ACC112 (cell line): ENCODE data around the gene APPBP2.
A peak's percentile ranks its signal among the peaks of the same experiment; 100 is the strongest.

ENCODE experiments used
- H2AFZ ChIP-seq: fragments of 200-600 bp; sonication (generic); one replicate; pipeline ENCODE4 v1.6.0; 2017; ENCODE audit warnings: antibody characterized with exemption, low read length; ENCODE audit not compliant: unreplicated experiment
- H3K27ac ChIP-seq: fragments of 200-600 bp; sonication (generic); 2 replicates; pipeline ENCODE4 v1.5.1; 2014; ENCODE audit warnings: low read depth, mild to moderate bottlenecking, antibody characterized with exemption, low read length, moderate library complexity
- H3K27me3 ChIP-seq: fragments of 200-600 bp; sonication (generic); 2 replicates; pipeline ENCODE4 v1.6.1; 2014; ENCODE audit warnings: mild to moderate bottlenecking, antibody characterized with exemption, low read length, moderate library complexity, mixed read lengths; ENCODE audit not compliant: insufficient read depth
- H3K36me3 ChIP-seq: fragments of 200-600 bp; sonication (generic); 2 replicates; pipeline ENCODE4 v1.6.1; 2016; ENCODE audit warnings: mild to moderate bottlenecking, antibody characterized with exemption, low read length, moderate library complexity, mixed read lengths; ENCODE audit not compliant: insufficient read depth
- H3K4me1 ChIP-seq: fragments of 200-600 bp; sonication (generic); one replicate; pipeline ENCODE4 v1.6.1; 2016; ENCODE audit warnings: low read length, mixed read lengths; ENCODE audit not compliant: insufficient read depth, unreplicated experiment, control insufficient read depth
- H3K4me3 ChIP-seq: fragments of 200-600 bp; sonication (generic); 2 replicates; pipeline ENCODE4 v1.5.1; 2014; ENCODE audit warnings: mild to moderate bottlenecking, low read depth, low read length
- H3K79me2 ChIP-seq: fragments of 200-600 bp; sonication (generic); one replicate; pipeline ENCODE4 v1.6.0; 2016; ENCODE audit warnings: low read length; ENCODE audit not compliant: control insufficient read depth, unreplicated experiment, insufficient read depth

The APPBP2 gene

DNA sequence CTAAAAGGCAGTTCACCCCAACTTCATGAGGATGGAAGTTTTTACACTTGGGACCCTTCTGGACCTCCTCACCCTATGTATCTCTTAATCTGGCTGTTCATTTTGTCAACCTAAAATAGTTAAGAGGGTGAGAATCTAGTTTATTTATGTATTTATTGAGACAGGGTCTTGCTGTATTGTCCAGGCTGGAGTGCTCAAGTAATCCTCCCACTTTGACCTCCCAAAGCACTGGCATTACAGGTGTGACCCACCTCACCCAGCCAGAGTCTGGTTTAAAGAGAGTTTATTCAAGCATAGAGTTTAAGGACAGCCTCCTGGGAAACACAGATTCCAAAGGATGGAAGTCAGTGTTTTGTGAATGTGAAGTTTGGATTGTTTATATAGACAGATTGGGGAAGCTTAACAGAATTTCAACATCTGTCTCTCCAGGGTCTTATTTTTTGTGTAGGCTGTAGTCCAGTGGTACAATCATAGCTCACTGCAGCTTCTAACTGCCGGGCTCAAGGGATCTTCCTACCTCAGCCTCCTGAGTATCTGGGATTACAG, 8.0 kb upstream of the APPBP2 start:
- Histone ChIP-seq H3K79me2 (no peaks in the 10 kb centered on the region), H3K4me3 (no peak overlapping the region), H2AFZ (no peak overlapping the region), H3K27me3 (no peaks in the 10 kb centered on the region), H3K36me3 (no peaks in the 10 kb centered on the region), H3K4me1 (no peaks in the 10 kb centered on the region), H3K27ac (no peak overlapping the region)

DNA sequence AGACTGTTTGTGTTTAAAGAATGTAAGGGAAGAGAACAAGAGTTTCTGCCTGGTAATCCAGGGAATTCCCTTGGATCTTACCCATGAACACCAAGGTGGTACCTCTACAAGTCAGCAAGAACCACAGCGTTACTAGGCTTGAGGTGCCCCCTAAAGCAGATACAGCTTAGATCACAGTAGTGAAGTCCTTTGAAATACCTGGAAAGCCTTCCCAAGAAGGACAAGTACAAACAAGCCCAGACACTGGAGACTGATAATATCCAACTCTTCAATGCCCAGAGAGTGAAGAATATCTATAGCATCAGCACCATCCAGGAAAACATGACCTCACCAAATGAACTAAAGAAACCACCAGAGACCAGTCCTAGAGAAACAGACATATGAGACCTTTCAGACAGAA, 3.8 kb upstream of the APPBP2 start:
- Histone ChIP-seq H3K79me2 (peaks cover 18% of the 10 kb centered on the region), H3K4me3 (no peak overlapping the region), H3K36me3 (no peaks in the 10 kb centered on the region; the same call in 1 of the 2 replicates), H3K4me1 (no peaks in the 10 kb centered on the region), H3K27ac (no peak overlapping the region), H3K27me3 (no peaks in the 10 kb centered on the region), H2AFZ (no peak overlapping the region)

GRCh38 chr17:60528828-60529227, 2.8 kb upstream of the APPBP2 start:
- Histone ChIP-seq H3K27me3 (no peaks in the 10 kb centered on the region), H3K4me1 (peaks cover 3% of the 10 kb centered on the region), H2AFZ (no peak overlapping the region), H3K36me3 (no peaks in the 10 kb centered on the region; the same call in 1 of the 2 replicates), H3K27ac (no peak overlapping the region), H3K4me3 (no peak overlapping the region), H3K79me2 (peaks cover 28% of the 10 kb centered on the region)

GRCh38 chr17:60527701-60528100, 1.7 kb upstream of the APPBP2 start:
- Histone ChIP-seq H3K79me2 (peaks cover 39% of the 10 kb centered on the region), H3K4me3 (no peak overlapping the region), H3K36me3 (no peaks in the 10 kb centered on the region; the same call in 1 of the 2 replicates), H3K4me1 (peaks cover 12% of the 10 kb centered on the region), H2AFZ (no peak overlapping the region), H3K27ac (no peak overlapping the region), H3K27me3 (no peaks in the 10 kb centered on the region)

GRCh38 chr17:60526726-60527125, 684 bp upstream of the APPBP2 start:
- peak overlapping the region; percentile 91; the same call in 1 of the 2 replicates for H3K27ac ChIP-seq
- no peaks in the 10 kb centered on the region for H3K27me3 ChIP-seq
- H2AFZ ChIP-seq: peak overlapping the region; percentile 84
- peaks cover 12% of the 10 kb centered on the region for H3K4me1 ChIP-seq
- H3K36me3 ChIP-seq: no peaks in the 10 kb centered on the region; the same call in 1 of the 2 replicates
- peak overlapping the region; percentile 95 for H3K4me3 ChIP-seq
- peaks cover 49% of the 10 kb centered on the region for H3K79me2 ChIP-seq

DNA sequence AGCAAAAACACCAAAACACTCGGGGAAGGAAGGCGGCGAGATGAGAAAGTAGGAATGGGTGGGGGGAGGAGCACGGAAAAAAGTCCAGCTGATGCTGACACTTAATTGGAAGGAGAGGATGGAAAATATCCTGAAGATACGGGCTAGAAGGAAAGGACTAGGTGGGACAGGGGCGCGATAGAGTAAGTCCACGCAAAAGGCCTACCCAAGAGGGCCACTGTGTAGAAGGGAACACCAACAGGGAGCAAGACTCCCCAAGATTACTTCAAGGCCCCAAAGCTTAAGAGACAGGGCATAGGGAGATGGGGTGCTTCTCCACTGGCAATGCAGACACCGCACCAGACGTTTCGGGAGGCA, 736 bp downstream of the APPBP2 start:
- Histone ChIP-seq H3K27me3 (no peaks in the 10 kb centered on the region), H3K36me3 (no peaks in the 10 kb centered on the region; the same call in 1 of the 2 replicates), H3K79me2 (peaks cover 62% of the 10 kb centered on the region), H3K4me3 (peak overlapping the region; percentile 95), H3K27ac (peak overlapping the region; percentile 91), H2AFZ (peak overlapping the region; percentile 71), H3K4me1 (peaks cover 12% of the 10 kb centered on the region)

- peaks cover 3% of the 10 kb centered on the region for H3K36me3 ChIP-seq
These were observed 1.3 kb downstream of the APPBP2 start for GRCh38 chr17:60524463-60525327.

DNA sequence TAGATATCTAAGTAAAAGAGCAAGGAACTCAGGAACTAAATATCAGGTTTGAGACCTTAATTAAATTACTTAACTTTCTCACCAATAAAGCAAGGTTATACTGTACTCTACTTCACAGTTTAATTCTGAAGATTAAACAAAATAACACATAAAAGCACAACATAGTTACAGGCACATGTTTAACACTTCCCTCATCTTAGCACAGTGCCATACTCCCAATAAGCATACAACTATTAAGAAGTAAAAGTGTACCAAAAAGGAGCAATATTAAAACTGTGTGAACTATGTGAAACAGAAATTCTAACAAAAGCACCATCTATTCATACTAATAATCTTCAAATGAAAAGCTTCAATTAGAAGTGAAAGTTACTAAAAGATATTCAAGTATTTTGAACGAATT, 2.2 kb downstream of the APPBP2 start:
- Histone ChIP-seq H2AFZ (no peak overlapping the region), H3K4me3 (peak overlapping the region; percentile 95), H3K36me3 (peaks cover 3% of the 10 kb centered on the region), H3K79me2 (peaks cover 70% of the 10 kb centered on the region), H3K27me3 (no peaks in the 10 kb centered on the region), H3K27ac (no peak overlapping the region), H3K4me1 (peaks cover 12% of the 10 kb centered on the region)

More at GRCh38 chr17:60524463-60525327, 1.3 kb downstream of the APPBP2 start:
- peaks cover 12% of the 10 kb centered on the region for H3K4me1 ChIP-seq
- peak overlapping the region; percentile 95 for H3K4me3 ChIP-seq
- H3K79me2 ChIP-seq: peaks cover 65% of the 10 kb centered on the region
- H2AFZ ChIP-seq: no peak overlapping the region
- H3K27ac ChIP-seq: peak overlapping the region; percentile 91
- no peaks in the 10 kb centered on the region for H3K27me3 ChIP-seq

- Histone ChIP-seq H3K4me3 (peak overlapping the region; percentile 17; the same call in 1 of the 2 replicates), H3K27ac (no peak overlapping the region), H2AFZ (no peak overlapping the region), H3K79me2 (peaks cover 75% of the 10 kb centered on the region), H3K4me1 (peaks cover 12% of the 10 kb centered on the region), H3K27me3 (no peaks in the 10 kb centered on the region), H3K36me3 (peaks cover 3% of the 10 kb centered on the region)
These were observed 3.0 kb downstream of the APPBP2 start for GRCh38 chr17:60522889-60523626.

- H3K4me3 ChIP-seq: no peak overlapping the region
- peaks cover 85% of the 10 kb centered on the region for H3K79me2 ChIP-seq
- no peak overlapping the region for H3K27ac ChIP-seq
- H3K27me3 ChIP-seq: no peaks in the 10 kb centered on the region
- peaks cover 12% of the 10 kb centered on the region for H3K4me1 ChIP-seq
- H3K36me3 ChIP-seq: peaks cover 3% of the 10 kb centered on the region; the same call in 1 of the 2 replicates
- no peak overlapping the region for H2AFZ ChIP-seq
These were observed 6.2 kb downstream of the APPBP2 start for GRCh38 chr17:60519795-60520194.
